GM18951 (cell line): ENCODE data around the gene CHMP4B.

Experiments
- POLR2A ChIP-seq: IDR thresholded peaks from 4 replicates; pipeline ENCODE4 v1.6.1; 2011; ENCODE audit warnings: mild to moderate bottlenecking; ENCODE audit not compliant: insufficient read length, insufficient read depth; ENCODE audit errors: extremely low read depth
- in situ Hi-C: fragments of 300-500 bp; cut with MboI; formaldehyde crosslinking; loops from one replicate; pipeline ENCODE4 v1.12.0; 2022; ENCODE audit warnings: low sequenced_read_pairs, mixed read lengths, inconsistent platforms; ENCODE audit not compliant: unreplicated experiment

Gene CHMP4B

DNA sequence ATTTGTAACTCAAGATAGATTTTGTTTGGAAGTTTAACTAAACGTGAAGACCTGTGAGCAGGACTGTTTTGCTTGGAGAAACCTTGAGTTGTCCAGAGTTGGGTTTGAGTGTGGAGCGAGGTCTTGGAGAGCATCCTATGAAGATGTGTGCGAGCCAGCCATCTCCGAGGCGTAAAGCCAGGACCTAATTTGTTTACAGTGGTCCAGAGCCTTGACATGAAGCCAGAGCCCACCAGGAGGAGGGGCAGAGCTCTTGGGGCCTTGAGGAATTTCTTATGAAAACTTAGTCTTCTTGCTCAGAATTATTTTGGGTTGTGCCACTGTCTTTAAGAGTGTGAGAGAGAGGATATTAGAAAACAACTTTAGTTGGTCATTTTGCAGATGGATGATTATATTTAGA, 6.3 kb downstream of the CHMP4B start:
- in situ Hi-C loops: no loop called here
- TF ChIP-seq POLR2A: no peak

DNA sequence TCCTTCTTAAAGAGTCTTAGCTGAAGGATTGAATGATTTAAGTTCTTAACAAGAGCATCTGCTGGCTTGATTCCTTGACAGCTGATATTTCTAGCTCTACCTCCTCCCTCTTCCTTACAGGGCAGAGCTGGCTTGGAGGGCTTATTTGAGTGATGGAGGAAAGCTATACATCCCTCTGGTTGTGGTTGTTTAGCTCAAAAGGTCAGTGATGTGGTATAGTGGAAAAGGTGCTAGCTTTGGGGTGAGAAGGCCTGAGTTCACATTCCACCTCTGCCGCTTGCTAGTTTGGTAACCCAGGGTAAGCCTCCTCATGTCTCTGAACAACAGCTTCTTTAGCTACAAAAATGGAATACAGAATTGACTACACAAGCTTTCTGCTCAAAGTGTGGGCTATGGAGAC, 8.3 kb downstream of the CHMP4B start:
- TF ChIP-seq POLR2A: no peak
- in situ Hi-C loops: no loop called here

DNA sequence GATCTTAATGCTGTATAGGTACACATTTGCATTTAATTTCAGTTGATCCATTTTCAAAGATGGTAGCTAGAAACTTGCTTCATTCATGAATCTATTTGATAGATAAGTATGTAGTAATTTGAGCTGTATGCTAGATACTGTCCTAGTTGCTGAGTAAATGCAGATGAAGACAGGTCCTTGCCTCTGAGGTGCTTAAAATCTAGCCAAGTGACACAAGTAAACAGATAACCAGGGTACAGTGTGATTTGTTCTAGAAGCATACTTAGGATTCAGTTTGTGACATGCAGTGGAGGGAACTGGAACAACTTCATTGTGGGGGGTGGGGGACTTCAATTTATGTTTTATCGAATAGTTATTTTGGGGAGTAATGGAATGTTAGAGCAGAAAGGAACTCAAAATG, 9.2 kb downstream of the CHMP4B start:
- no peak for TF ChIP-seq POLR2A
- in situ Hi-C loops: no loop called here

DNA sequence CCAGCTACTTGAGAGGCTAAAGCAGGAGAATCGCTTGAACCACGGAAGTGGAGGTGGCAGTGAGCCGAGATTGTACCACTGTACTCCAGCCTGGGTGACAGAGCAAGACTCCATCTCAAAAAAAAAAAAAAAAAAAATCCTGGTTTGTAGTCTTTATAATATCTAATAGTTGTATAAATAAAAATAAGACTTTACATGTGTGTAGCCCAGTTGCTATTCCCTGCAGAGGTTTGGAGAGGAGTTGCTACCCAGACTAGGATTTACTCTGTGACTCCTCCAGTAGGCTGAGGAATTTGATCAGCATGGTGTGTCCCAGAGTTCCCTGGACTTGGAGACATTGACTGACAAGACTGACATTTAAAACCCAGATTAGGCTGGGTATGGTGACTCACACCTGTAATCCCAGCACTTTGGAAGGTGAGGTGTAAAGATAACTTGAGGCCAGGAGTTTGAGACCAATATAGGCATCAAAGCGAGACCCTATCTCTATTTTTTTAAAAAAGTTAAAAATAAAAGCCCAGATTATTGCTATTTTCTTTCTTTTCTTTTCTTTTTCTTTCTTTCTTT, 10.2 kb downstream of the CHMP4B start:
- TF ChIP-seq POLR2A: no peak
- in situ Hi-C loops: no loop called here

DNA sequence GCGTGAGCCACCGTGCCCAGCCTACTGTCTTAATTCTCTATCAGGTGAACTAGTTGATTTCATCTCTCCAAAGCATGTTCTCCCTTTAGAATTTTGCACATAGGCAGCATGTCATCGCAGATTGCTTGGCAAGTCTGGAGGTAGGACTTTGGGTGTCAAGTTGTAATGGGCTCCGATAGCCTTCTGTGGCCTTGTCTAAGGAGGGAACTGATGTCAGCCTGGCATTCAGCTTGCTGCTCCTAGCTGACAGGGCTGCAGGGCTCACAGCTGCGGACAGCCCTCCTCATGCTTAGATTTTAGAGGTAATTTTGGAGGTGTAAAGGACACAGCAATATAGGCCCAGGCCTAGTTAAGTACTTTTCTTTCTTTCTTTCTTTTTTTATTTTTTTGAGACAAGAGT, 11.3 kb downstream of the CHMP4B start:
- no peak for TF ChIP-seq POLR2A
- in situ Hi-C loops: no loop called here

DNA sequence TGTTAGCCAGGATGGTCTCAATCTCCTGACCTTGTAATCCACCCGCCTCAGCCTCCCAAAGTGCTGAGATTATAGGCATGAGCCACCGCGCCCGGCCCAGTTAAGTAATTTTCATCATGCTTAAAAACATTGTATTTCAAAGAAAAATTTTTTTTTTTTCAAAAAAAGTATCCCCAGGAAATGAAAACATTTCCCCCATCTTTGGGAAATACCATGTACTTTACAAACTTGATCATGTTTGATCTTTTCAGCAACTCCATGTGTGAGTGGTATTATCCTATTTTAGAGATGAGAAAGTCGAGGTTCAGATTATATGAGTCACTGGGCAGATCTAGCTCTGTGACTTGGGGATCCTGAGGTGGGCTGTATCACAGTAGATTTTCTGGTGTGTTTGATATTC, 11.8 kb downstream of the CHMP4B start:
- in situ Hi-C loops: no loop called here
- TF ChIP-seq POLR2A: no peak

DNA sequence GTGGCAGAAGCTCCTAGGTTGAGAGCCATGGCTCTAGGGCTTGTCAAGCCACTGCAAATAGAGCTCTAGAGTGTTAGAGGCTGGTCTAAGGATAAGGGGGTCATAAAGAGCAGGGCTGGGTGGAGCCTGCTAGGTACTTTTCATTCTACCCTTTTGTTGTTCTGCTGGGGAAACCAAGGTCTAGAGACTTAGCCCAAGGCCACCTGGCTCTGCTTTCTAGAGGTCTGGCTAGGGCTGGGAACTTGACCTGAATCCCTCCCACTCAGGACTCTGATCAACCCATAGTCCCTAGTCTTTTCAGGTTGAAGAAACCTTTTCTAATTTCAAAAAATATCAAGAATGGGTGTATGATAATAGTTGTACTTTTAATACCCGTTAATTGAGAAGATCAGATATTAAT, 13.7 kb downstream of the CHMP4B start:
- in situ Hi-C loops: no loop called here
- no peak for TF ChIP-seq POLR2A

DNA sequence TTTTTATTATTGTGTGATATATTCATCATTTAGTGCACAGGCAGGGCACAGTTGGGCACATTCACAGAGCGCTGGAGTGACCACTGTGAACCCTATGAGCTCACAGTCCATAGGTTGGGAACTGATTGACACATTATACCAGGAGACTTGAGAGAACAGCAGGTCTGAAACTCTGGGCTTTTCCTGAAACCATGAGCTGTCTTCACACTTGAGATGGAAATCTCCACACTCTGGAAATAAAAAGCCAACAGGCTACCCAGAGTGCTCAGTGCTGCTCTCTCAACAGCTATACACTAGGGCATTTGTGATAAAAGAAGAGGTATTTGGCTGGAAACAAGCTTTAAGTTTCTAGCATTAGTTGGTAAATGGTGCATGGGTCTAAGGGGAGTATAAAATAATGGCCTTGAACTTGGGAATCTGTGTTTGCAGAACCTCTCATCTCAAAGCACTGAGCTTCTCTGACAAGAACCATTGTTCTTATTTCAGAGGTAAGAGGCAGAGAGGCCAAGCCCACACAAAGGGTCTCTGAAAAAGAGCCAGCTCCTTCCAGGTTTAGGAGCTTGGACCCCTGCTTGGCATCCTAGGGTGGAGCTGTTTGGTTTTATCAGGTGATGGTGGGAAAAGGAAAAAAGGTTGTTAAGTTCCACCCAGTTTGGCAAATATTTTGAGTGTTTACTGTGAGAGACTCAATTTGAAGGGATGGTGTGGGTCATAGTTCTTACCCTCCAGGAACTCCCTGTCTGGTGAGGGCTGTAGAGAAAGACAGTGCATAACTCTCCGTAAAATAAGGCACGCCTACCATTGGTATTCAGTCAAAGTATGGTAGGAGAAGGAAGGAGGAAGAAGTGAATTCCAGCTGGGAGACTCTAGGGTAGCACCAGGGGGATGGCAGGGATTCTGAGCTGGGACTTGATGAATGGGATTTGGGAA, 14.5 kb downstream of the CHMP4B start:
- in situ Hi-C loops: no loop called here
- no peak for TF ChIP-seq POLR2A

DNA sequence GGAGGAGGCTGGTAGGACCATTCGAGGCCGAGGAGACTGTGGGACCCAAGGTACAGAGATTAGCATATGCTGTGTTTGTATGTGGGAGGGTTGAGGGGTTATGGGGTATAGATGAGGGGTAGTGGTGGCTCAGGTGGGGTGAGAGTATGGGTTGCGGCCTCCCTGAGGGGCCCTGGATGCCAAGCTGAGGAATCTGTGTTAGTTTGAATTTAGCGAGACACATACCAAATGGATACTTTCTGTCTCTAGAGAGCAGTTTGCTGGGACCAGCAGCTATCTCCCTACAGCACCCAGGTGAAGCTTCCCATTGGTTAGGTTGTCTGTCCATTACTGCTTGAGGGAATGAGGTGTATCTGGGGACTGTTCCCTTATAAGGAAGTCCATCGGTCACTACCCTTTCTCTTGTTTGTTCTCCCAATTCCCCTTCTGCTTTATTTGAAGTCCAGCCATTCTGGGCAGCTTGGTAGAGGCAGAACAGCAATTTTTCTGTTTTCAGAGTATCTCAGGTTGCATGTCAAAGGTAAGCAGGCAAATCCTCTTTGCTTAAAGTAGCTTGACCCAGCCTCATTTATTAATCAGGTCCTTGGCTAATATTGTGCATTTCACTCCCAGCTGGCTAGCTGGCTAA, 15.2 kb downstream of the CHMP4B start:
- no peak for TF ChIP-seq POLR2A
- in situ Hi-C loops: no loop called here

DNA sequence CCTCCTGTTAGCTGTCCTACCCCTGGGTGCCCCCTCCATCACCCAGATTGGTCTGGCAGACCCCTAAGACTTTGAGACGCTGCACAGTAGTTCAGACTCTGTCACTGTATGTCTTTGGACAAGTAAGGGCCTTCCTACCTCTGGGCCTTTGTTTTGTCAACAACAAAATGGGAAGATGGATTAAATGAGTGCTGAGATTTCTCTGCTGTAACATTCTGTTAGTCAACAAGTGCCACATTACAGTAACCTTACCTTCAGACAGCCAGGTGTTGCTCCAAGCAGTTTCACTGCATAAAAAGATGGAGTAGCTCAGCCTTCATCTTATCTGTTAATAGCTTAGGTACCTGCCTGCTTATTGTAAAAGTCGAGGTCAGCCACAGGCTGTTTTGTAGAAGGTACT, 16.0 kb downstream of the CHMP4B start:
- in situ Hi-C loops: no loop called here
- TF ChIP-seq POLR2A: no peak

DNA sequence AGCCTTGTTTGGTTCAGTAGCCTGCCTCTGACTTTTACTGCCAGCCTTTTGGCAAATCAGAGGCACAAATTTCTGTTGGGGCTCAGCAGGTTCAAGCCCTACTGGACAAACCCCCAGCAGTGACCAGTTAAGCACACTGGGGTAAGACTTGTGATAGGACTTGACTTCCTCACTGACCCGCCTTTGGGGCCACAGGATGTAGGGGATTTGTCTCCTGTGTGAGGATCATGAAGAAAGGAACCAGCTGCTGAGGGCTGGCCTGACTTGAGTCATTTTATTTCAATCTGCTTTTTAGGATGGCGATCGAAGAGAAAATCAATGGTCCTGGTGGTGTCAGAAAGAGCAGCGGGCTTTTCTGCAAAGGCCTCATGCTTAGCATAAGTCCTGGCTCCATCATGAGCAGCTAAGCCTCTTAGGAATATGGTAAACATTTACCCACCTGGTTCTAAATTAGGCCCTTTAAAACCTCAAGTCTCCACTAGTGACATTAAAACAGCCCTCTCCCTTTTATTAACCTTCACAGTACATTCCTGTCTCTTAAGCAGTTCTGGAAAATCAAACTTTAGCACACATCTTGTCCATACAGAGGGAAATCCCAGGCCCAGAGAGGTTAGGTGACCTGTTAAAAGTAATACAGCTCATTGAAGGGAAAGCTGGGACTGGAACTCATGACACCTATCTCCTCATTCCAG, 16.6 kb downstream of the CHMP4B start:
- no peak for TF ChIP-seq POLR2A
- in situ Hi-C loops: no loop called here

DNA sequence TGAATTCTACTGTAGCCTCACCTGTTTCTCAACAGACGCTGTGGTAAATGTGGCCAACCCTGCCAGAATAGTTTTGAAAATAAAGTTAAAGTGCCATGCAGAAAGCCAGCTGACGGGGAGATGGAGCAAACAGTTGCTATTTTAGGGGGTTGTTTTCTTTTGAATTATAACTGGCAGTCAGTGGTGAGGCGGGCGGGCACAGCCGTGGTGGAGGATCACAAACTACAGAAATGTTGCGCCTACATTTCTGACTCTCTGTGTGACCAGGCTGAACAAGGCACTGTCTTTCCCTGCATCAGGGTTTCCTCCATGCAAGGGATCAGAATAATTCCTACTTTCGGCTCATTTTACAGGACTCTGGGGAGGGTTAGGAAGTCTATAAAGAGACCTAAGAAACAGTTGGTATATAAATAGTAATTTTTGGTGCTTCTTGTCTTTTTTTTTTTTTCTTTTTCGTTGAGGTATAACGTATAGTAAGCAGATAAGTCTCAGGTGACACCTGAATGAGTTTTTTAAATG, 17.2 kb downstream of the CHMP4B start:
- TF ChIP-seq POLR2A: no peak
- in situ Hi-C loops: no loop called here

DNA sequence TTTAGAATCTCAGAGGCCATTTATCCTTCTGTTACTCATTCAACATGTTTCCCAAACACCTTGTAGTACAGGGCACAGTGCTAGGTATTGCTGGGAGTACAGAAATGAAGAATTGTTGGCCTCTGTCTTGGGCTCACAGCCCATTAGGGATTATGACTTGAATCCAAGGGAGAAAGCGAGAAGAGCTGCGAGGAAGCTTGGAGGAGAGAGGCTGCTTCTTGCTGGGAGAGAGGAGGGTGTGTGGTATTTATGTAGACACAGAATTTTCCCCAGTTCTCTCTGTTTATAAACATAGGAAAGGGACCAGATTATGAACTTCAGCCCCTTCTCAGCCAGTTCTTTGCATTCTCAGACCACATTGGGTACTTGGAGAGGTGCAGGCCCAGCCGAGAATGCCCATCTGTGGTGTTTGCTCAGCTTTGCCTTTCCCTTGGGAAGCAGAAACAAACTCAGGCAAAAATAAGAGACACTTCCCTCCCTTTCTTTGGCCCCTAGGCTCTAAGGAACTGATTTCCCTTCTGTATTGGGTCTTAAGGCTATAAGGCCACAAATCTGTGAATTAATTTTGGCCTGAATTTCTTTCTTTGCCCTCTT, 17.9 kb downstream of the CHMP4B start:
- in situ Hi-C loops: no loop called here
- no peak for TF ChIP-seq POLR2A
